Activated T-helper 1 cell treated with anti-CD3 and anti-CD28 coated beads, Interleukin-2, amount 50 U/mL, for 16 hours (primary cell): ENCODE data around the gene EIF4E3.

Experiments used
- DNase-seq, 2 donors: peaks; one replicate each; pipeline ENCODE4 v3.0.0-alpha.2; 2020; ENCODE audit warnings: low read depth in 1 of 2, low spot score in 1 of 2

Gene EIF4E3

DNA sequence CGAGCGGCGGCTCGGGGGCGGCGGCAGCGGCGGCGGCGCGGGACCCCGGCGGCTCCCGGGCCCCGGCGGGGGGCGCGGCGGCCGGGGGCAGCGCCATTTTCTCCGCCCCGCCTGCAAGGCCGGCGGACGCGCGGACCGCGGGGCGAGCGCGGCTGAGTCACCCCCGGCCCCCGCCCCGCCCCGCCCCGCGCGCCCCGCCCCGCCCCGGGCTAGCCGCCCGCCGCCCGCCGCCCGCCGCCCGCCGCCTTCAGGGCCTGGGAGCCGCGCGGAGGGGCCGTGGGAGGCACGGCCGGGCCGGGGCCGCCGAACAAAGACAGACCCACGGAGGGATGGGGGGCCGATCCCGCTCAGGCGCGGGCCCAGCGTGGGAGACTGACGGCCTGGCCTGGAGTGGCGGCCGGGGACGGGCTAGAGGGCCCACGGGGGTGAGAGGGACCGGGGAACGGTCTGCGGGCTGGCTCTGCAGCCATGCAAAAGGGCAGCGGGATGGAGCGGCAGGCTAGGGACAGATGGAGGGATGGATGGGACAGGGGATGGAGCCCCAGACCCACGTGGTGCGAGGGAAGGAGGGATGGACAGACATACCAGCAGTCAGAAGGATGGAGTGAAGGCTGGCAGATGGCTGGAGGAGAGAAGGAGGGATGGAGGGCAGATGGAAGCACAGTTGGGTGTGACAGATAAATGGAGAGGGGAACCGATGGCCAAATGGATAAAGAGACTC lies at the start of gene EIF4E3:
Gene EIF4E3 (minus strand): TSS at position 132 of the 721 bp plus-strand sequence. CDS start 35 bp downstream, at position 97.
- no peak for DNase-seq

DNA sequence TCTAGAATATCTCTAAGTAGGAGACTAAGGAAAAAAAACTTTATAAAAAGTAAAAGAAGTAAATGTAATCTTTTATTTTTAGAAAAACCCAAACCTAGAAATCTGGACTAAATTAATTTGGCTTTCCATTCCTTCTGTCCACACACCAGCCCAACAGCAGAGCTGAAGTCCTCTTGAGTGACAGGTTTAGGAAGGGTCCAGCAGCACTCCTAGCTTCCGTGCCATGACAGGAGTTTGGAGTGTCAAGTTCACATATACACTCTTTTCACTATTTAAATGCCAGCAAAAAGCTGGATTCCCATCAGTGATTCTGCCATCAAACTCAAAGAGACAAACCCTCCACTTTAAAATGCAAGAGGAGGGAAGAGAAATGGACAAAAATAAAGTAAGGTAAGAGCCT lies 46.7 kb upstream of the EIF4E3 start:
- DNase-seq, result no peak

DNA sequence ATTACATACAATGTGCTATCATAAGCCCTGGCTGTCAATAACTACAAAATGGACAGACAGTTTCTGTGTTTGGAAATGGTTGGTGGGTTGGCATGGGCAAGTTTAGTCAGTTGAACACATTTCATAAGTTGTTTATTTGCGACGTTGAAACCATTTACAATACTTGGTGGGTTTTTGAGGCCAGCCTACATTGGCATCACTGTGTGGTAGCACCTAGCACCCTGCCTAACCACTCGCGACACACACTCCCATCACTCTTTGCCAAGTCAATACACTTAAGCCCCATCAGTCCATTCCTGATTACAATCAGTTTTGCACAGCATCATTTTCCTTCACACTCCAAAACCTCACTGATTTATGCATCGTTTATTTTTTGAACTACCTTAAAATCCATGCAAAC lies 45.9 kb upstream of the EIF4E3 start:
- DNase-seq, result no peak

DNA sequence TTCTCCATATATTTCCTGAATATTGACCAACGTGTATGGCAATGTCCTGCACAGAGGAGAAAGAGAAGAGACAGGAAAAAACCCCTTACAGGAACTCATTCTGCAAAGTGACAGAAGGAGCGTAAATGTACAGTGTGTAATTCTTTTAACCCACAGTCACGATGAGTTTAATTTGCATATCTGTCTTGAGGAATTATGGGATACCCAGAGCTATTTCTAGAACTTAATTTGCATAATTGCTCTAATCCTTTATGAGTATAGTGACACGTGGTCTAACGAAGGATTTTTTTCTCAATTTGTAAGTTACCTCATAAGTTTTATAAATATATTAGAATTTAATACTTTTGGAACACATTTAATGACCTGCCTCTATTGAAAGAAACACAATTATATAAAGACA lies 38.2 kb upstream of the EIF4E3 start:
- DNase-seq, result no peak

DNA sequence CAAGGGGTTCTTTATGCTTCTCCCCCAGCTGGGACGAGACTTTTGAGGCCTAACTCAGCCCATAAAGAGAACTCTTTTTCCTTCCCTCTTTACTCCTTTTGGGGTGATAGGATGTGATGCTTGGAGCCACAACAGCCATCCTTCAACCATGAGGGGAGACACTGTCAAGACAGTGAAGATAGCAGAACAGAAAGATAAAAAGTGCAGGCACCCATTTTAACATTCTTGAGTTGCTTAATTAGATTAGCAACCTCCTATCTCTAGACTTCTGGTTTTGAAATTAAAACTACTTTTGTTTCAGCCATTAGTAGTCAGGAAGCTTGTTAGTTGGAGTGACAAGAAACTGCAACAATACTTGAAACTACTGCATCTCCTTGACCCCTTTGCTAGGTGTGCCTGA lies 34.9 kb upstream of the EIF4E3 start:
- no peak for DNase-seq

DNA sequence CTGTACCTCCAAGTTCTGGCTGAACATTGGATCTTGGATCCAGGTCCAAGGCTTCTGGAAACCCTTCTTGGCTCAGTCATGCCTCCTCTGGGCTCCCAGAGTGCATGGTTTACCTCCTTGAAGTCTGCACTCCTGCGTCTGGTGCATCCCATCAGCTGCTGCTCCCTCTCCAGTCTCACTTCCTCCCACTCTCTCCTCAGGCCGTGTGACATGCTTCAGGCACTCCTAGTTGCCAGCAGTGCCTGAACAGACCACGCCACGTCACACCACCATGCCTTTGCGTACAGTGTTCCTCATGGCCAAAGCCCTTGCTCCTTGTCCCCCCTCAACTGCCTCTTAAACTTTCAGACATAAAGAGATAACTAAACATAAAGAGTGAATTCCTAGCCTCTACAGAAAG lies 34.2 kb upstream of the EIF4E3 start:
- DNase-seq, result no peak

DNA sequence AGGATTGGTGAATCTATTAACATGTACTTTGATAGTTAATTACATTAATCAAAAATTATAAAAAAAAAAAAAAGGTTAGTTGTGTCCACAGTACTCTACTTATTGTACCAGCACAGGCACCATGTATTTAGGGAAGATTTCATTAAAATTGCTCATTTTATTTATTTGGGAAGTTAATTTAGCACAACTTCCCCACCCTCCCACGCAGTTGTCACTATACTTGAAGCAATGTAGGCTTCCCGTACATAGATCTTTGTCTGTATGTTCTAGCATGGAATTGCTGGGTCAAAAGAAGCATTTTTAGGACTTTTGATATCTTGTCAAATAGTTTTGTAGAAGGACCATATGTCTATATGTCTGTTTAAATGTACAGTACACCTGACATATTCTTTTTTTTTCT lies 32.9 kb upstream of the EIF4E3 start:
- no peak for DNase-seq

DNA sequence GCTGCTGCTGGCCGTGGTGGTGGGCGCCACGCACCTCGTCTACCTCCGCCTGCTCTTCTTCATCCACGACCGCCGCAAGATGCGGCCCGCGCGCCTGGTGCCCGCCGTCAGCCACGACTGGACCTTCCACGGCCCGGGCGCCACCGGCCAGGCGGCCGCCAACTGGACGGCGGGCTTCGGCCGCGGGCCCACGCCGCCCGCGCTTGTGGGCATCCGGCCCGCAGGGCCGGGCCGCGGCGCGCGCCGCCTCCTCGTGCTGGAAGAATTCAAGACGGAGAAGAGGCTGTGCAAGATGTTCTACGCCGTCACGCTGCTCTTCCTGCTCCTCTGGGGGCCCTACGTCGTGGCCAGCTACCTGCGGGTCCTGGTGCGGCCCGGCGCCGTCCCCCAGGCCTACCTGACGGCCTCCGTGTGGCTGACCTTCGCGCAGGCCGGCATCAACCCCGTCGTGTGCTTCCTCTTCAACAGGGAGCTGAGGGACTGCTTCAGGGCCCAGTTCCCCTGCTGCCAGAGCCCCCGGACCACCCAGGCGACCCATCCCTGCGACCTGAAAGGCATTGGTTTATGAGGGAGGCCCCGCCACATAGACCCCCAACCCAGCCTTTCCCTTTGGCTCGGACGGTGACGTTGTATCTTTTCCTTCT lies 29.5 kb upstream of the EIF4E3 start:
- DNase-seq, result no peak

DNA sequence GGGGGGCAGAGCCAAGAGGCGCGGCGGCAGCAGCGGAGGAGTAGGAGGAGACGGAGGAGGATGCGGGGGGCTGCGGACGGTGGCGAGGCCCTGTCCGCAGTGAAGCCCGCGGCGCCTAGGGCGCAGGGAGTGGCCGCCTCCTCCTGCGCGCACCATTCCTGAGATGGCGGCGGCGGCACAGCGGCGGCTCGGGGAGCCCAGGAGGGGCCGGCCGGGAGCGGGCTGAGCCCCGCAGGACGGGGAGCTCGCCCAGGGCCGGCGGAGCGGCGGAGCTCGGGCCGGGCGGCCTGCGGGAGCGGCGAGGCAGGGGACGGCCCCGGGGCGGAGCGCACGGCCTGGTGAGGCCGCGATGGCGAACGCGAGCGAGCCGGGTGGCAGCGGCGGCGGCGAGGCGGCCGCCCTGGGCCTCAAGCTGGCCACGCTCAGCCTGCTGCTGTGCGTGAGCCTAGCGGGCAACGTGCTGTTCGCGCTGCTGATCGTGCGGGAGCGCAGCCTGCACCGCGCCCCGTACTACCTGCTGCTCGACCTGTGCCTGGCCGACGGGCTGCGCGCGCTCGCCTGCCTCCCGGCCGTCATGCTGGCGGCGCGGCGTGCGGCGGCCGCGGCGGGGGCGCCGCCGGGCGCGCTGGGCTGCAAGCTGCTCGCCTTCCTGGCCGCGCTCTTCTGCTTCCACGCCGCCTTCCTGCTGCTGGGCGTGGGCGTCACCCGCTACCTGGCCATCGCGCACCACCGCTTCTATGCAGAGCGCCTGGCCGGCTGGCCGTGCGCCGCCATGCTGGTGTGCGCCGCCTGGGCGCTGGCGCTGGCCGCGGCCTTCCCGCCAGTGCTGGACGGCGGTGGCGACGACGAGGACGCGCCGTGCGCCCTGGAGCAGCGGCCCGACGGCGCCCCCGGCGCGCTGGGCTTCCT lies 28.8 kb upstream of the EIF4E3 start, which contains the start of gene GPR27:
Gene GPR27 (plus strand): TSS at position 155 of the 909 bp plus-strand sequence. CDS start 195 bp downstream, at position 350.
- DNase-seq, result no peak

DNA sequence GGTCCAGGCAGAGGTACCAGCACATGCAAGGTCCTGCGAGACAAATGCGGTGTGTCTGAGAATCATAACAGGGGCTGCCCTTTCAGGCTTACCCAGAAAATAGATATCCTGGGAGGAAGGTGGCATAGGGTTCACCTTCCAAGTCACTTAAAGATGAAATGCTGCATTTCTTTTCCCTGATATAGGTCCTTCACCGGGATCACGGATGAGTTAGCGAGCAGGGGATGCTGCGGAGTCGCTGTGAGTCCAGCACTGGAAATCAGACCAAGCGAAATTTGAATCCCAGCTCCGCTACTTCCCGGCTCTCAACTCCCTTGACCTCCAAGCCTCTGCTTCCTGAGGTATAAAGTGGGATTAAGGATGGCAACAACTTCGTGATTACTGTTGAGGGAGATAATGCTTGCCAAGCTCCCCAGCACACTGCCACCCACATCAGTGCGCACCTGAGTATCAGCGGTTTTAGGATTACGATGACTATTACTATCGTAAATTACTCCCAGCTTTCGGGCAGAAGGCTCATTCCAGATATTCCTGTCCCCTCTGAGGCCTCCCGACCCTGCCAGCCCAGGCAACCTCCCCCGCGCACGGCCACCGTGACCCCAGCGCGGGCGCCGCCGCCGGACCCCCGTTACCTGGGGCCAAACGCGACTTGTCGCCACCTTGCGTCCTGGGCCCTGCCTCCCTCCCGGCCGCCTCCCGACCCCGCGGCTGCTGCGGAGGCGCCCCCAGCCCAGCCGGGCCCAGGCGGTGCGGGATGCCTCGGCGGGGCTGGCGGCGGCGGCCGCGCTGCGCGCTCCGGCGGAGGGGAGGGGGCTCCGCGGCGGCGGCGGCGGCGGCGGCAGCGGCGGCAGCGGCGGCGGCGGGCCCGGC lies 27.9 kb upstream of the EIF4E3 start:
- DNase-seq, result no peak

DNA sequence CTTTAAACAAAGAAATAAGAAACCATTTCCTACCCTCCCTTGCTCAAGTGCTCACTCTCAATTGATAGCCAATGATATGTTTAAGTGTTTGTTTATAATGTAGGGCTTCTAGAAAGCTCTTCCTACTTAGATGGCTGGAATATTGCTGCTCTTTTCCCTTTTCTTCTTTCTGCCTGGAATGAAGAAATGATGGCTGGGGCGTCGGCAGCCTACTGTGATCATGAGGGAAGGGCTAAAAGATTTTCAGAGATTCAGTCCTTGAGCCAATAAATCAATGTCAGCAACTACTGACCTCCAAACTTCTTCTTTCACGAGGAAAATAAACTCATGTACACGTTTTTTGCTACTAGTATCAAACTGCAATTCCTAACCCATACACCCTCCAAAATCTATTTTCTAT lies 26.4 kb upstream of the EIF4E3 start:
- DNase-seq, result no peak

DNA sequence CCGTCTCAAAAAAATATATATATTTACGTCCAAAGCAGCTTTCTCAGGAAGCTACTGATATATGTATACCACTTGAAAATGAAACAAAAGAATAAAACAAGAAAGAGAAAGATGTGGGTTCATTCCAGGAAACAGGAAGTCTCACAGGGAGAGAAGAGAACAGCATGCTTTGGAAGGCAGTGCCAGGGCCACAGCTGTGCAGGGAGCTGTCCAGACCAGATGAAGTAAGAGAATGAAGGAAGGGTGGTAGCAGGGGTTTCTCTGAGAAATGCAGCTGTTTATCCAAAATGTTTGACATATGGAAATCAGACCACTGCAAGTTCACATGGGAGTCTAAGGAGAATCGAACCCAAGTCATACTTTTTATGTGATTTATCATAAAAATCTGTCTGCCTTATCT lies 19.5 kb upstream of the EIF4E3 start:
- no peak for DNase-seq

DNA sequence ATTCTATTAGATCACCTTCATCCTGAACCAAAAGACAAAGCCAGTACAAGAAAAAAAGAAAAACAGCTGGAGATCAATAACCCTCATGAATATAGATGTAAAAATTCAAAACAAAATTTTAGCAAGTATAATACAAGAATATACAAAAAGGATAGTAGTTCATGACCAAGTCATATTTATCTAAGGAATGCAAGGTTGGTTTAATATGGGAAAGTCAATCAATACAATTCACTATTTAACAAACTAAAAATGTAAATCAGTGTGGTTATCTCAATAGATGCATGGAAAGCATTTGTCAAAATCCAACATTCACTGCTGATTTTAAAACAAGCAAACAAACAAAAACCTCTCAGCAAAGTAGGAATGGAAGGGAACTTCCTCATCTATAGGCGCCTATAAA lies 17.4 kb upstream of the EIF4E3 start:
- DNase-seq, result no peak

DNA sequence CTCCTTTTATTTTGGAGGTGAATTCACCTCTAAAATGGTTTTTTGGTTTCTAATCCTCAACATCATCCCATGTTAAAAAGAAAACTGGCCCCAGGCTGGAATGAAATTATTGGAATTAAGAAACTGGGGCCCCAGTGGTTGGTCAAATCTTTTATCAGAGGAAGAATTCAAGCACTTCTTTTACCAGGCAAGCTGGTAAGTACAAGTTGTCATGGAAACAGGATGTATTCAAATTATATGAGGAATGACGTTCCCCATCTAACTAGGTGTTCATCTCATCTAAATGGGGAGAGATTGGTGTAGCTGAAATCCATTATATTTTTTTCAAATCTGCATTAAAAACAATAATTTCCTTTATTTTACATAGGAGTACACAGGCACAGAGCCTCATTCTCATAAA lies 9.7 kb upstream of the EIF4E3 start:
- DNase-seq, result no peak

DNA sequence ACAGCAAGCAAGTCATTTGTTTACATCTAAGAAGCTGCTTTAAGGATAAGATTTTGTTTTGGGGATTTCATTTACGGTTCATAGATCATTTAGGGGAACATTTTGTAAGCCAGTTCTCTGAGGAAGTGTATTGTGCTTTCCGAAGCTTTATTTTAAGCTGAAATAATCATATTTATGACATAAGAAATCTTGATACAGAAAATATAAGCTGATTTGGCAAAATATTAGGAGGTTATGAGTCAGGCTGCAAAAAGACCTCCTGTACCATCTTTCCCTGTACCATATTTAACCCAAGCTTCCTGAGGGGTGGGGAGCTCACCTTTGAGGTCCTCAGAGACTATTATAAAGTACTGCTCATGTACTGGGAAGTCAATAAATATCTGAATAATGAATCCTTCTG lies 8.1 kb upstream of the EIF4E3 start:
- no peak for DNase-seq

DNA sequence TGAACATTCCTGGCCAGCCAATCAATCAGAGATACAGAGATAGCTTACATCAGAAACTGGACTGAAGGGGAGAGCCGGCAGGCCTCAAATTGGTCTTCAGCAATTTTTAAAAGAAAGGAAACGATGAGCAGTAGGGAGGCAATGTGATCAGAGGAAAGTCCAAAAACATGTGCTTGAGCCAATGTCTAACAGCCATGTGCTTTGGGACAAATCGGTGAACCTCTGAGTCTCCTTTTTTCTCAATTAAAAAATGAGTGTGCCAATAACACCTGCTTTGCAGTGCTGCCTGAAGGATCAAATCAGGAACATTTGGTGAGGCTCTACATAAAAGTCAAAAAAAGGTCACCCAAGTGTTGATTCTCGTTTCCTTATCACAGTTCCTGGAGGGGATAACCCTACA lies 7.4 kb upstream of the EIF4E3 start:
- no peak for DNase-seq

DNA sequence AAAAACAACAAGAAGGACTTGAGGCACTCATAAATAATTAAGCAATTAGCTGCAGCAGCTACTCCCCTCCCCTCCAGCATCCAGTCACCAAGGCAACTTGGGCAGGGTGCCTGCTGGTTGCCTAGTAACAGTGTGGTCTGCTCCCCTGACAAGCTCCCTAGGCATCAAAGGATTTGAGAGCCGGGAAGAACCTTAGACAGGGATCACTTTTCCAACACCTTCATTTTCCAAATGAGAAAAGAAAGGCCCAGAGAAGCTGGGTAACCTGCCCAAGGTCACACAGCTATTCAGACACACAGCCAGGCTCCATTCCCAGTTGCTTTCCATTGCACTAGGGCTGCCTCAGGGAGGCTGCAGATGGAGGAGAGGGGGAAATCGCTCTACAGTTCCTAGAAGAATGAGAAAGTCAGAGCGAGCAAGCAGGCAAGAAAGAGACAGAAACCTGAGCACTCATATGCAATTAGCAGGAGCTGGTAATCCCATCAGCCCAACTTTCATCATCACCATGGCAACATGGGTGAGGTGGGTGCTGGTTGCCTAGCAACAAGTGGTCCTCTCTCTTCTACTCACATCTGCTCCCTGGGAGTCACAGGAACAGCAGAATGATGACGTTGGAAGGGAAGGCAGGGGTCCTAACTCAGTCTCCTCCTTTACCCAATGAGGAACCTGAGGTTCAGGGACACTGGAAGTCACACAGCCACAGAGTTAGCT lies 3.6 kb upstream of the EIF4E3 start:
- no peak for DNase-seq

DNA sequence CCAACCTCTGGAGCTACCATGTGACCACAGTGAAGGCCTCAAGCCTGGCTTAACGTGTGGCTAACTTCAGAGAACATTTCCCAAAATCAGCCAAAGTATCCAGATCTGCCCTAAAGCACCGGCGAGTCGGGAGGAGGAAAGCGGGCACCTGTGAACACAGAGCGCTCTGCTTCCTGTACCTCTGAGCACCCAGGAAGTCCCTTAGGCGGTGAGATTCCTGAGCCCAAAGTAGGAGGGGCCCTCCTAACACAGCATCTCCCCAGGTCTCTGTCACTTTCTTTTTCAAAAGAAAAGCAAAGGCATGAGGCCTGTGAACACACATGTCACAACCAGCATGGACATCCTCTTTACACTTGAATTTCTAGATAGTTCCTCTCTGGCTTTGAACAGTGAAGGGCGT lies 944 bp upstream of the EIF4E3 start:
- peak; percentile 16 to 34 for DNase-seq

DNA sequence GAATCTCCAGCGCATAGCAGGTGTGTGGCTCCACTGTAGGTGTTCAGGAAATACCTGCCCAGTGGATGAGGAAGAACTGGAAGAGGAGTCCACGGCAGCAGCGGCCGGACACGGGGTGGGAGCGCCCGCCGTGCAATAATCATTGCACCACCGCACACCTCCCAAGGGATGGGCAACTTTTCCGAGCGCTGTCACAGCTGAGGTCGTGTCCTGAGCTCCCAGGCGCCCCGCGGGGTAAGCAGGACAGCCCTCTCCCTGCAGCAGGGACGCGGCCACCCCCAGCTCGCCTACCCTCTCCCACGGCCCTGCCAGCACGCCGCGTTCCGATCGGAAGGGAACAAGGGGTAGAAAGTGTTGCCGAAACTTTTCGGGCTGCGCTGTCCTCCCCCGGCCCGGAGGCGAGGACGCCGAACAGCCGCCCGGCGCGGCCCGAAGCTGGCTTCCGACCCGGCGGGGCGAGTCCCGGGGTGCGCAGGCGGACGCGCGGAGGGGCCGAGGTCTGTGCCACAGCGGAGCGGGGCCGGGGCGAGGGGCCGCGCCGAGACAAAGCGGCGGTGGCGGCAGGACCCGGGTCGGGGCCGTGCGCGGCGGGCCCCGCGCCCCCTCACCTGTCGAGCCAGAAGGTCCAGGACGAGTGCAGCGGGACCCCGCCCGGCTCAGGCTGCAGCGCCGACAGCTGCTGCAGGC lies 475 bp downstream of the EIF4E3 start:
- DNase-seq, result no peak

DNA sequence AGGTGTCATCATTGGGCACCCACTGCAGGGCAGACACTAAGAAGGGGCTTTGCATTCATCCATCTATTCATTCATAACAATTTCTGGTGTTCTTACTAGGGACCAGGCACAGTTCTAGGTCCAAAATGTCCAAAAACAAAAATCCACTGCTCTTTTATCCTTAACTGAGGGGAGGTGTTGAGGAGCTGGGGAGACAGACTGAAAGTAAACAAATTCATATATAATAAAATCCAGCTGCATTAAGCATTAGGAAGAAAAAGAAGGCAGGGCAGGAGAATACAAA lies 1.1 kb downstream of the EIF4E3 start:
- DNase-seq, result no peak
